K562 (cell line): ENCODE measurements around the gene SGSM2. TPM values are rescaled to one million over a fixed set of nuclear protein-coding genes. Genes with fewer than 3 reads are reported as not detected.

ENCODE experiments used
- ARNT ChIP-seq, 2 experiments: fragments of 450-650 bp; IDR thresholded peaks; 2 replicates each; pipeline ENCODE4 v1.6.1; 2016; ENCODE audit warnings: mild to moderate bottlenecking in 1 of 2
- ATF7 ChIP-seq: fragments of 450-650 bp; IDR thresholded peaks from 2 replicates; pipeline ENCODE4 v1.7.1; 2014; ENCODE audit warnings: mild to moderate bottlenecking, moderate library complexity
- EP300 ChIP-seq: IDR thresholded peaks from 2 replicates; pipeline ENCODE4 v1.6.1; 2012; ENCODE audit warnings: low read length, improper control_type of control experiment
- EZH2 ChIP-seq: IDR thresholded peaks from 2 replicates; pipeline ENCODE4 v1.6.1; 2012; ENCODE audit warnings: low read depth, mild to moderate bottlenecking, inconsistent platforms, low read length, borderline replicate concordance
- FOS ChIP-seq: IDR thresholded peaks from 3 replicates; pipeline ENCODE4 v1.6.1; 2011; ENCODE audit not compliant: insufficient read length; ENCODE audit errors: extremely low read depth
- GABPA ChIP-seq: fragments of 200-800 bp; sonication (Bioruptor generic); conservative IDR thresholded peaks from 2 replicates; pipeline ENCODE4 v1.6.1; 2016; ENCODE audit warnings: low read depth, missing genetic modification characterization, missing compliant biosample characterization
- HDAC3 ChIP-seq: fragments of 450-650 bp; IDR thresholded peaks from 2 replicates; pipeline ENCODE4 v1.6.1; 2018; ENCODE audit warnings: borderline replicate concordance, mild to moderate bottlenecking, moderate library complexity; ENCODE audit not compliant: partially characterized antibody
- HSF4 ChIP-seq: fragments of 250-450 bp; sonication (Bioruptor Pico); IDR thresholded peaks from 2 replicates; pipeline ENCODE4 v2.1.2; 2022; ENCODE audit warnings: mild to moderate bottlenecking, moderate library complexity, borderline replicate concordance
- KDM2B ChIP-seq: fragments of 250-450 bp; sonication (Bioruptor Pico); IDR thresholded peaks from 2 replicates; pipeline ENCODE4 v1.8.0; 2021; ENCODE audit warnings: mild to moderate bottlenecking, moderate library complexity
- LCOR ChIP-seq: sonication (generic); formaldehyde crosslinking; IDR thresholded peaks from 2 replicates; pipeline ENCODE4 v1.8.0; 2022; ENCODE audit warnings: mild to moderate bottlenecking, missing genetic modification reagents
- MTF1 ChIP-seq: fragments of 250-450 bp; sonication (Bioruptor Pico); IDR thresholded peaks from 2 replicates; pipeline ENCODE4 v1.9.0; 2021; ENCODE audit warnings: moderate library complexity, mild to moderate bottlenecking, inconsistent platforms, borderline replicate concordance
- NELFE ChIP-seq: IDR thresholded peaks from 2 replicates; pipeline ENCODE4 v1.6.1; 2011; ENCODE audit warnings: mild to moderate bottlenecking; ENCODE audit not compliant: insufficient read depth, insufficient read length
- NFRKB ChIP-seq: fragments of 450-650 bp; IDR thresholded peaks from 2 replicates; pipeline ENCODE4 v1.6.1; 2016; ENCODE audit warnings: low read depth
- PHB2 ChIP-seq: fragments of 450-650 bp; IDR thresholded peaks from 2 replicates; pipeline ENCODE4 v1.6.1; 2017; ENCODE audit warnings: low read depth
- PHF20 ChIP-seq: fragments of 450-650 bp; IDR thresholded peaks from 2 replicates; pipeline ENCODE4 v1.6.1; 2018; ENCODE audit not compliant: partially characterized antibody
- RBM14 ChIP-seq: fragments of 200-400 bp; formaldehyde crosslinking; IDR thresholded peaks from 2 replicates; pipeline ENCODE4 v1.6.1; 2018; ENCODE audit warnings: low read depth, mild to moderate bottlenecking, low read length, moderate library complexity, borderline replicate concordance; ENCODE audit not compliant: insufficient read depth
- SMARCE1 ChIP-seq: fragments of 450-650 bp; IDR thresholded peaks from 2 replicates; pipeline ENCODE4 v1.7.1; 2016; ENCODE audit warnings: mild to moderate bottlenecking
- ZBTB1 ChIP-seq: sonication (generic); formaldehyde crosslinking; IDR thresholded peaks from 2 replicates; pipeline ENCODE4 v1.8.1; 2023; ENCODE audit warnings: missing genetic modification reagents, low read depth, mild to moderate bottlenecking, borderline replicate concordance
- ZNF121 ChIP-seq: sonication (generic); formaldehyde crosslinking; conservative IDR thresholded peaks from 2 replicates; pipeline ENCODE4 v1.8.0; 2022; ENCODE audit warnings: missing genetic modification reagents
- ZNF124 ChIP-seq: sonication (generic); formaldehyde crosslinking; IDR thresholded peaks from 2 replicates; pipeline ENCODE4 v1.8.1; 2022; ENCODE audit warnings: missing genetic modification reagents
- ZNF174 ChIP-seq: fragments of 250-450 bp; sonication (Bioruptor Pico); IDR thresholded peaks from 2 replicates; pipeline ENCODE4 v1.4.0; 2020; ENCODE audit warnings: mild to moderate bottlenecking
- ZNF184 ChIP-seq: sonication (generic); formaldehyde crosslinking; IDR thresholded peaks from 2 replicates; pipeline ENCODE4 v1.5.0; 2020; ENCODE audit warnings: missing genetic modification reagents
- ZNF197 ChIP-seq: fragments of 200-800 bp; sonication (Bioruptor generic); IDR thresholded peaks from 2 replicates; pipeline ENCODE4 v1.6.1; 2016; ENCODE audit warnings: low read depth, missing genetic modification characterization, missing compliant biosample characterization
- ZNF253 ChIP-seq: fragments of 250-450 bp; sonication (Bioruptor Pico); conservative IDR thresholded peaks from 2 replicates; pipeline ENCODE4 v1.6.1; 2021; ENCODE audit warnings: mild to moderate bottlenecking
- ZNF282 ChIP-seq: sonication (generic); formaldehyde crosslinking; IDR thresholded peaks from 2 replicates; pipeline ENCODE4 v1.8.1; 2023; ENCODE audit warnings: missing genetic modification reagents
- polyA plus RNA-seq, 8 experiments: library from polyadenylated mRNA; depleted of rRNA in 4 of 8; stranded (reverse) in 5 of 8; unstranded in 3 of 8; fragments of >200 nt; fragmentation: Nextera tagmentation in 2 of 8; fragmentation: Illumina TruSeq in 1 of 8; extraction: Ambion mirVana in 2 of 8; extraction: Trizol in 1 of 8; gene quantifications; 2 replicates each; pipeline versions ENCODE4 v1.2.1 to v1.2.3, GENCODE V29; 2011 to 2014; ENCODE audit warnings: inconsistent platforms in 1 of 8, missing spikeins in 1 of 8
- total RNA-seq, 7 experiments: library from RNA; depleted of rRNA in 6 of 7; stranded (reverse); fragments of >200 nt in 6 of 7; fragmentation: Illumina TruSeq in 2 of 7; extraction: Trizol in 2 of 7; gene quantifications; 2 replicates each; pipeline versions ENCODE4 v1.2.1 to v1.2.3, GENCODE V29; 2011 to 2021; ENCODE audit warnings: low replicate concordance in 1 of 7
- TF ChIP-seq, protein P1 (sequence below): fragments of 250-450 bp; sonication (Bioruptor Pico); IDR thresholded peaks from 2 replicates; pipeline ENCODE4 v1.5.0; 2020; ENCODE audit warnings: mild to moderate bottlenecking, borderline replicate concordance
- TF ChIP-seq, protein P2 (sequence below): sonication (generic); formaldehyde crosslinking; IDR thresholded peaks from 2 replicates; pipeline ENCODE4 v1.8.0; 2022; ENCODE audit warnings: mild to moderate bottlenecking, missing genetic modification reagents
- TF ChIP-seq, protein P3 (sequence below): fragments of 450-650 bp; conservative IDR thresholded peaks from 2 replicates; pipeline ENCODE4 v1.6.1; 2016; ENCODE audit warnings: missing genetic modification characterization, low read depth, mild to moderate bottlenecking, control low read depth, missing compliant biosample characterization

The SGSM2 gene
- total and polyA plus RNA-seq, 9 of the 15 experiments (the other 6 are each of a cell fraction or from before 2014, with no cell fraction given), result 0.20 to 26.3 (median 14.8) TPM

DNA sequence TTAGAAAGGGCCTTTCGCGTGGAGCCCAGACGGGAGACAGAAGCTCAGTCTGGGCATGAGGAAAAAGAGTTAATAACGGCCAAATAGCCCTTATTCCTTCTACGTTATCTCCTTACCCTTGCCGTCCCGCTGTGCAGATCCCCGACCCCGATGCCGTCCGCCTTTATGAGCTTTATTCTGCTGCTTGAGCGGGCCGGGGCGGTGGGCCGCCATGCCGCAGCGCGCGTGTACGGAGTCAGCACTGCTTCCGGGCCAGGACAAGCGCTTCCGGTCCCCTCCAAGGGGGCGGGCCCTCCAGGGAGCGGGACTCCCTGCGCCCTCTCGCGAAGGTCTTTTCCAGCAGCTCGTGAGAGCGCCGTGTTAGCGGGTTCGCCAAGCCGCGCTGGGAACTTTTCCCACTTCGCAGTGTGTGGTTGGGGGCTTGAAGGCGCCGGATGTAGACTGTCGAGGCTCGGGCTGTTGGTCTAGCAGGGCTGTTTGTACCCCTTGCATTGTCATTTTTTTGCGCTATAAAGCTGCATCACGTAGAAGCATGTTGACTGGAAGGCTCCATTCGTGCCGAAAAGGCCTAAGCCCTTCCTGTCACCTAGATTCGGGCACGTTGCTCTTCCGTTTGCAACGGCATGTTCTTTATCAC, 968 bp upstream of the SGSM2 start, which contains the start of gene TSR1 (continued):
- TF ChIP-seq, protein P1, sequence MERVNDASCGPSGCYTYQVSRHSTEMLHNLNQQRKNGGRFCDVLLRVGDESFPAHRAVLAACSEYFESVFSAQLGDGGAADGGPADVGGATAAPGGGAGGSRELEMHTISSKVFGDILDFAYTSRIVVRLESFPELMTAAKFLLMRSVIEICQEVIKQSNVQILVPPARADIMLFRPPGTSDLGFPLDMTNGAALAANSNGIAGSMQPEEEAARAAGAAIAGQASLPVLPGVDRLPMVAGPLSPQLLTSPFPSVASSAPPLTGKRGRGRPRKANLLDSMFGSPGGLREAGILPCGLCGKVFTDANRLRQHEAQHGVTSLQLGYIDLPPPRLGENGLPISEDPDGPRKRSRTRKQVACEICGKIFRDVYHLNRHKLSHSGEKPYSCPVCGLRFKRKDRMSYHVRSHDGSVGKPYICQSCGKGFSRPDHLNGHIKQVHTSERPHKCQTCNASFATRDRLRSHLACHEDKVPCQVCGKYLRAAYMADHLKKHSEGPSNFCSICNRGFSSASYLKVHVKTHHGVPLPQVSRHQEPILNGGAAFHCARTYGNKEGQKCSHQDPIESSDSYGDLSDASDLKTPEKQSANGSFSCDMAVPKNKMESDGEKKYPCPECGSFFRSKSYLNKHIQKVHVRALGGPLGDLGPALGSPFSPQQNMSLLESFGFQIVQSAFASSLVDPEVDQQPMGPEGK (CRISPR knock-in tag), result no peak
- TF ChIP-seq EP300 (no peak), ZNF121 (CRISPR knock-in tag) (no peak), ZNF174 (CRISPR knock-in tag) (no peak), FOS (no peak), HDAC3 (no peak), ZNF124 (CRISPR knock-in tag) (no peak), MTF1 (CRISPR knock-in tag) (no peak), ZNF197 (CRISPR knock-in tag) (no peak), NFRKB (peak; percentile 66; the same call in 1 of the 2 replicates), ZNF282 (CRISPR knock-in tag) (no peak), KDM2B (CRISPR knock-in tag) (no peak), EZH2 (no peak), ARNT (IDR thresholded peaks at IDR 0.05) (no peak), LCOR (CRISPR knock-in tag) (no peak), GABPA (tag) (peak; percentile 98), PHB2 (no peak), ATF7 (peak; percentile 32; the same call in 1 of the 2 replicates), NELFE (no peak), PHF20 (peak; percentile 96), ZNF184 (CRISPR knock-in tag) (no peak), RBM14 (no peak), ZBTB1 (CRISPR knock-in tag) (no peak), HSF4 (no peak), ZNF253 (CRISPR knock-in tag) (no peak), SMARCE1 (no peak)
- TF ChIP-seq, protein P2, sequence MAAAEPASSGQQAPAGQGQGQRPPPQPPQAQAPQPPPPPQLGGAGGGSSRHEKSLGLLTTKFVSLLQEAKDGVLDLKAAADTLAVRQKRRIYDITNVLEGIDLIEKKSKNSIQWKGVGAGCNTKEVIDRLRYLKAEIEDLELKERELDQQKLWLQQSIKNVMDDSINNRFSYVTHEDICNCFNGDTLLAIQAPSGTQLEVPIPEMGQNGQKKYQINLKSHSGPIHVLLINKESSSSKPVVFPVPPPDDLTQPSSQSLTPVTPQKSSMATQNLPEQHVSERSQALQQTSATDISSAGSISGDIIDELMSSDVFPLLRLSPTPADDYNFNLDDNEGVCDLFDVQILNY (CRISPR knock-in tag), result no peak
- TF ChIP-seq, protein P3, sequence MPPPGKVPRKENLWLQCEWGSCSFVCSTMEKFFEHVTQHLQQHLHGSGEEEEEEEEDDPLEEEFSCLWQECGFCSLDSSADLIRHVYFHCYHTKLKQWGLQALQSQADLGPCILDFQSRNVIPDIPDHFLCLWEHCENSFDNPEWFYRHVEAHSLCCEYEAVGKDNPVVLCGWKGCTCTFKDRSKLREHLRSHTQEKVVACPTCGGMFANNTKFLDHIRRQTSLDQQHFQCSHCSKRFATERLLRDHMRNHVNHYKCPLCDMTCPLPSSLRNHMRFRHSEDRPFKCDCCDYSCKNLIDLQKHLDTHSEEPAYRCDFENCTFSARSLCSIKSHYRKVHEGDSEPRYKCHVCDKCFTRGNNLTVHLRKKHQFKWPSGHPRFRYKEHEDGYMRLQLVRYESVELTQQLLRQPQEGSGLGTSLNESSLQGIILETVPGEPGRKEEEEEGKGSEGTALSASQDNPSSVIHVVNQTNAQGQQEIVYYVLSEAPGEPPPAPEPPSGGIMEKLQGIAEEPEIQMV, result no peak
